ENCODE data around the gene IPO13.

DNA sequence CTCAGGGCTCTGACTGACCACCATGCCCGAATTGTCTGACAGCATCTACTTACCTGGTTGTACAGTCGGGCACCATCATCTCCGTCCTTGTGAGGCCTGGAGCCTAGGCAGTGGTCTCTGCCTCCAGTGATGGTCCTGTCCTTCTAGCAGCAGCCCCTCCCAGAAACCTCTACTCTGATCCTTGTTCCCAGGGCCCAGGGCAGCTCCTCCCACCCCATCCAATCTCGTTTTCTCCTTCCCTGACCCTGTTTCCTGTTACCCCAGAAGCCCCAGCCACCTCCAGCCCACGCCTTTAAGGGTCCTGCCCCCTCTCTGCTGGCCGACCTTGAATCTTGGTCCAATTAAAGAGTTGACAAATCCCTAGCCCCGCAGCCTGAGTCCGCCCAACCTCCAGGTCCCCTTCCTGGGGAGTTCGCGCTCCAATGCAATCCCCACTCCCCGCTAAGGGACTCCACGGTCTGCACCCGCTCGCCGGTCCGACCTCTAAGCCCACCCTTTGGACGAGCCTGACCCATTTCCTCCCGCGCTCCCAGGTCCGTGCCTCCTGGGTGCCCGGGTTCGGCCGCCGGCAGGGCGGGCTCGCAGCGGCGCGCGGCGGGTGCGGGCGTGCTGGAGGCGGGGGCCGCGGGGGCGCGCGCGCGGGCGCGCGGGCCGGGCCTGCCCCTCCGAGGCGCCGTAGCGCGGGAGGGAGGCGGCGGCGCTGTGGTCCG lies 32.0 kb downstream of the IPO13 start, which contains the start of gene B4GALT2:
- TF ChIP-seq, protein P1, sequence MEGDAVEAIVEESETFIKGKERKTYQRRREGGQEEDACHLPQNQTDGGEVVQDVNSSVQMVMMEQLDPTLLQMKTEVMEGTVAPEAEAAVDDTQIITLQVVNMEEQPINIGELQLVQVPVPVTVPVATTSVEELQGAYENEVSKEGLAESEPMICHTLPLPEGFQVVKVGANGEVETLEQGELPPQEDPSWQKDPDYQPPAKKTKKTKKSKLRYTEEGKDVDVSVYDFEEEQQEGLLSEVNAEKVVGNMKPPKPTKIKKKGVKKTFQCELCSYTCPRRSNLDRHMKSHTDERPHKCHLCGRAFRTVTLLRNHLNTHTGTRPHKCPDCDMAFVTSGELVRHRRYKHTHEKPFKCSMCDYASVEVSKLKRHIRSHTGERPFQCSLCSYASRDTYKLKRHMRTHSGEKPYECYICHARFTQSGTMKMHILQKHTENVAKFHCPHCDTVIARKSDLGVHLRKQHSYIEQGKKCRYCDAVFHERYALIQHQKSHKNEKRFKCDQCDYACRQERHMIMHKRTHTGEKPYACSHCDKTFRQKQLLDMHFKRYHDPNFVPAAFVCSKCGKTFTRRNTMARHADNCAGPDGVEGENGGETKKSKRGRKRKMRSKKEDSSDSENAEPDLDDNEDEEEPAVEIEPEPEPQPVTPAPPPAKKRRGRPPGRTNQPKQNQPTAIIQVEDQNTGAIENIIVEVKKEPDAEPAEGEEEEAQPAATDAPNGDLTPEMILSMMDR (IDR thresholded peaks at IDR 0.05): no peak
- no peak for TF ChIP-seq POLR2AphosphoS5 (IDR thresholded peaks at IDR 0.05)

Data from transverse colon (tissue), 4 donors.